Activated naive CD4-positive, alpha-beta T cell treated with anti-CD3 and anti-CD28 coated beads, Interleukin-2, amount 50 U/mL, for 16 hours (primary cell): ENCODE results near the gene TRIM29.
A peak's percentile ranks its signal among the peaks of the same experiment; 100 is the strongest.
"Not testable (repeated sequence)": the region's sequence is repeated elsewhere in the genome, so short reads cannot be mapped to it uniquely, and the experiment has no call there.

Experiments used
- DNase-seq: peaks from one replicate; pipeline ENCODE4 v3.0.0-alpha.2; 2020

TRIM29 gene

GRCh38 chr11:120170741-120171261, 32.9 kb upstream of the TRIM29 start:
- DNase-seq, result no peak

- DNase-seq, result no peak
Measured at GRCh38 chr11:120169981-120170698, 32.2 kb upstream of the TRIM29 start.

GRCh38 chr11:120168960-120169681, 31.2 kb upstream of the TRIM29 start:
- peak; percentile 67 for DNase-seq

- no peak for DNase-seq
Measured at GRCh38 chr11:120168108-120168959, 30.4 kb upstream of the TRIM29 start.

GRCh38 chr11:120167659-120168058, 29.7 kb upstream of the TRIM29 start:
- no peak for DNase-seq

GRCh38 chr11:120160436-120160835, 22.5 kb upstream of the TRIM29 start:
- no peak for DNase-seq

- no peak for DNase-seq
Measured at GRCh38 chr11:120153221-120153620, 15.3 kb upstream of the TRIM29 start.

- DNase-seq, result no peak
Measured at GRCh38 chr11:120151536-120151935, 13.6 kb upstream of the TRIM29 start.

GRCh38 chr11:120149246-120149645, 11.3 kb upstream of the TRIM29 start:
- no peak for DNase-seq

- no peak for DNase-seq
Measured at GRCh38 chr11:120147950-120148270, 10.0 kb upstream of the TRIM29 start.

GRCh38 chr11:120147094-120147949, 9.4 kb upstream of the TRIM29 start:
- DNase-seq, result no peak

GRCh38 chr11:120146413-120147093, 8.6 kb upstream of the TRIM29 start:
- DNase-seq, result no peak

GRCh38 chr11:120144501-120144900, 6.6 kb upstream of the TRIM29 start:
- DNase-seq, result no peak

GRCh38 chr11:120143472-120143871, 5.6 kb upstream of the TRIM29 start:
- DNase-seq, result not testable (repeated sequence)

- DNase-seq, result no peak
Measured at GRCh38 chr11:120142441-120143100, 4.7 kb upstream of the TRIM29 start.

- no peak for DNase-seq
Measured at GRCh38 chr11:120141768-120142423, 4.0 kb upstream of the TRIM29 start.

- no peak for DNase-seq
Measured at GRCh38 chr11:120141113-120141767, 3.3 kb upstream of the TRIM29 start.

GRCh38 chr11:120139316-120140069, 1.6 kb upstream of the TRIM29 start:
- no peak for DNase-seq

- DNase-seq, result no peak
Measured at GRCh38 chr11:120137187-120137610, 714 bp downstream of the TRIM29 start.
